HEK293T (cell line): ENCODE data around the gene OGDH.

Experiments used
- CTCF ChIA-PET: fragments of 350-600 bp; formaldehyde crosslinking; extraction: SDS; loops from one replicate; lab custom pipeline; 2021; ENCODE audit warnings: antibody characterized with exemption, inconsistent platforms; lab: Yijun Ruan, JAX
- POLR2A ChIA-PET: fragments of 350-600 bp; formaldehyde crosslinking; extraction: SDS; loops from one replicate; lab custom pipeline; 2020; ENCODE audit warnings: antibody characterized with exemption, inconsistent platforms; lab: Yijun Ruan, JAX
- DNase-seq: peaks from one replicate; pipeline ENCODE4 v3.0.0; 2012; ENCODE audit warnings: mixed read lengths; ENCODE audit errors: extremely low spot score
- ARNT ChIP-seq: fragments of 450-650 bp; IDR thresholded peaks from 2 replicates; pipeline ENCODE4 v1.6.1; 2017; ENCODE audit warnings: mild to moderate bottlenecking
- BHLHE40 ChIP-seq: fragments of 450-650 bp; IDR thresholded peaks from 2 replicates; pipeline ENCODE4 v1.6.1; 2016; ENCODE audit warnings: mild to moderate bottlenecking, moderate library complexity, borderline replicate concordance
- CTBP1 ChIP-seq: fragments of 450-650 bp; IDR thresholded peaks from 2 replicates; pipeline ENCODE4 v1.6.1; 2016; ENCODE audit warnings: borderline replicate concordance
- ELF4 ChIP-seq: fragments of 450-650 bp; IDR thresholded peaks from 2 replicates; pipeline ENCODE4 v1.6.1; 2017; ENCODE audit warnings: antibody characterized with exemption
- FOXA1 ChIP-seq: fragments of 450-650 bp; IDR thresholded peaks from 2 replicates; pipeline ENCODE4 v1.6.1; 2016; ENCODE audit warnings: mild to moderate bottlenecking
- FOXK2 ChIP-seq: fragments of 450-650 bp; IDR thresholded peaks from 2 replicates; pipeline ENCODE4 v1.6.1; 2016; ENCODE audit warnings: mild to moderate bottlenecking
- FOXM1 ChIP-seq: fragments of 450-650 bp; IDR thresholded peaks from 2 replicates; pipeline ENCODE4 v1.6.1; 2017; ENCODE audit warnings: mild to moderate bottlenecking, borderline replicate concordance
- HDGF ChIP-seq: fragments of 450-650 bp; IDR thresholded peaks from 2 replicates; pipeline ENCODE4 v1.6.1; 2017; ENCODE audit warnings: antibody characterized with exemption, borderline replicate concordance
- L3MBTL2 ChIP-seq: fragments of 450-650 bp; conservative IDR thresholded peaks from 2 replicates; pipeline ENCODE4 v1.6.1; 2016; ENCODE audit warnings: mild to moderate bottlenecking
- LEF1 ChIP-seq: fragments of 450-650 bp; IDR thresholded peaks from 2 replicates; pipeline ENCODE4 v1.6.1; 2017; ENCODE audit warnings: mild to moderate bottlenecking, borderline replicate concordance
- NFRKB ChIP-seq: fragments of 450-650 bp; IDR thresholded peaks from 2 replicates; pipeline ENCODE4 v1.6.1; 2016; ENCODE audit warnings: mild to moderate bottlenecking, moderate library complexity
- PKNOX1 ChIP-seq: fragments of 450-650 bp; IDR thresholded peaks from 2 replicates; pipeline ENCODE4 v1.6.1; 2016
- SP1 ChIP-seq: fragments of 450-650 bp; IDR thresholded peaks from 2 replicates; pipeline ENCODE4 v1.6.1; 2017
- SUZ12 ChIP-seq: fragments of 450-650 bp; IDR thresholded peaks from 2 replicates; pipeline ENCODE4 v1.6.1; 2016; ENCODE audit warnings: mild to moderate bottlenecking
- TARDBP ChIP-seq: fragments of 450-650 bp; IDR thresholded peaks from 2 replicates; pipeline ENCODE4 v1.6.1; 2016
- ZNF384 ChIP-seq: fragments of 450-650 bp; IDR thresholded peaks from 2 replicates; pipeline ENCODE4 v1.6.1; 2016

The OGDH gene

GRCh38 chr7:44646176-44646920 is 39.9 kb downstream of the OGDH start:
- CTCF ChIA-PET = no interaction called here
- no peak for DNase-seq
- POLR2A ChIA-PET = no interaction called here
- no peak for TF ChIP-seq ZNF384
- TF ChIP-seq ARNT = no peak
- TF ChIP-seq FOXM1 = no peak
- TF ChIP-seq FOXA1 = no peak
- TF ChIP-seq ELF4 = no peak
- TF ChIP-seq PKNOX1 = no peak
- TF ChIP-seq TARDBP = no peak
- no peak for TF ChIP-seq LEF1
- no peak for TF ChIP-seq NFRKB
- no peak for TF ChIP-seq FOXK2
- no peak for TF ChIP-seq HDGF
- TF ChIP-seq SP1 = no peak
- TF ChIP-seq BHLHE40 = no peak
- no peak for TF ChIP-seq CTBP1
- no peak for TF ChIP-seq SUZ12
- TF ChIP-seq L3MBTL2 = no peak

GRCh38 chr7:44646921-44647636 is 40.7 kb downstream of the OGDH start:
- no peak for DNase-seq
- ChIA-PET POLR2A (no interaction called here), CTCF (no interaction called here)
- no peak for TF ChIP-seq ZNF384

DNA sequence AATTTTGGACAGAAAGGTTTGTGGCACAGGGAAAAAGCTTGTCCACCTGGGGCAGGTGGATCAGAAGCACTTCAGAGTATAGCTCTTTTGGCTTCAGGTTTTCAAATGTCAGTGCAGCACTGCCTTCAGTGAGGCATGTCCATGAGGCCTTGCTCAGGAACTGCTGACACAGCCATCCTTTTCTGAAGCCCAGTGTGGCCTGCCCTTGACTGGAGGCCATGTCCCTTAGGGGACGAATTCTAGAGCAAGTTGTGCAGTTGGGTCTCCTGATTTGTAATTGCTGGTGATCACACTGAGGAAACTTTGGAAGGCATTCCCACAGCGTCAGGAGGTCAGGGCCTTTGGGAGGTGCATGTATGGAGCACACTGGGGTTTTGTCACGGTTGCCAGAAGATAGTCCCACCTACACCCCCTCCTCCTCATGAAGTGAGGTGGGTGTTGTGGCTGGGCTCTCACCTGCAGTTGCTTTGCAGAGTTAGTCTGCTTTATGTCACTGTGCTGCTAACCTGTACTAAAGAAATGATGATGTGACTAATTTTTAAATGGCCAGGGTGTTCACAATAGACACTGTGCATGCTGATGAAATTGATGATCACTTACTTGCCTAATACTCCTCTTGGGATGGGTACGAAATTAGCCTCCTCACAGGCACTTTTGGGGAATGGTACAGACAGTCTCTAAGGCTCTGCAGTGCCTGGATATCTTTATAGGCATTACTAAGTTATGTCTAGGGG is 41.7 kb downstream of the OGDH start:
- no peak for DNase-seq
- POLR2A ChIA-PET = no interaction called here
- CTCF ChIA-PET = no interaction called here
- TF ChIP-seq BHLHE40 (no peak), ELF4 (no peak), ARNT (no peak), SUZ12 (no peak), SP1 (no peak), ZNF384 (no peak)

GRCh38 chr7:44650242-44650641 is 43.8 kb downstream of the OGDH start:
- no peak for DNase-seq
- ChIA-PET CTCF (no interaction called here), POLR2A (no interaction called here)
- no peak for TF ChIP-seq FOXM1
- TF ChIP-seq FOXA1 = no peak
- TF ChIP-seq PKNOX1 = no peak
- TF ChIP-seq BHLHE40 = no peak
- no peak for TF ChIP-seq FOXK2
- TF ChIP-seq ZNF384 = no peak
- TF ChIP-seq LEF1 = no peak
- no peak for TF ChIP-seq SP1
- no peak for TF ChIP-seq SUZ12
- no peak for TF ChIP-seq HDGF

- DNase-seq = no peak
- ChIA-PET CTCF (no interaction called here), POLR2A (no interaction called here)
- TF ChIP-seq CTBP1 = no peak
- no peak for TF ChIP-seq ZNF384
- TF ChIP-seq FOXK2 = no peak
- no peak for TF ChIP-seq PKNOX1
- no peak for TF ChIP-seq BHLHE40
- TF ChIP-seq SP1 = no peak
- no peak for TF ChIP-seq FOXM1
- TF ChIP-seq SUZ12 = no peak
- no peak for TF ChIP-seq HDGF
- no peak for TF ChIP-seq ARNT
- no peak for TF ChIP-seq TARDBP
- TF ChIP-seq FOXA1 = no peak
- TF ChIP-seq LEF1 = no peak
- no peak for TF ChIP-seq ELF4
- no peak for TF ChIP-seq NFRKB
- TF ChIP-seq L3MBTL2 = no peak
Observed at GRCh38 chr7:44650772-44651171, 44.3 kb downstream of the OGDH start.

DNA sequence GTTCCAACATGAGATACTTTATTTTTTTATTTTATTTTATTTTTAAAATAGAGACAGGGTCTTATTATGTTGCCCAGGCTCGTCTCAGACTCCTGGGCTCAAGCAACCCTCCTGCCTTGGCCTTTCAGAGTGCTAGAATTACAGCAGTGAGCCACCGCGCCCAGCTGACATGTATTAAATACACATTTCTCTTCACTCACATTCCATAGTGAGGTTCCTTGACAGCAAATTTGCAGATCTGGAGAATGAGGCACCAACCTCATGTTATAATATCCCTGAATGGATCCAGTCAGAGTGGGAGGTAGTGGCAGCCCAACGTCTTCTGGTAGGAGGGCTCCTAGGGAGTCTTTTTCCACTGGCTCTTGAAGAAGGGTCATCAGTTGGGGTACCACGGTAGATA is 46.1 kb downstream of the OGDH start:
- CTCF ChIA-PET = no interaction called here
- TF ChIP-seq CTBP1 (no peak), ELF4 (no peak), HDGF (no peak), LEF1 (no peak), NFRKB (no peak), TARDBP (no peak), SUZ12 (no peak), PKNOX1 (no peak), ARNT (no peak), FOXK2 (no peak), SP1 (no peak), ZNF384 (no peak), FOXM1 (no peak)
- no peak for DNase-seq
- POLR2A ChIA-PET = no interaction called here
